H1 (cell line): ENCODE data around the gene PRR5L. TPM values are rescaled to one million over a fixed set of nuclear protein-coding genes. Genes with fewer than 3 reads are reported as not detected.

ENCODE experiments used
- CTCF ChIA-PET: fragments of 300-600 bp; sonication (Branson Sonifier 250); formaldehyde crosslinking; loops from one replicate; lab custom pipeline; 2021; ENCODE audit not compliant: partially characterized antibody; lab: Charles Lee
- POLR2A ChIA-PET: fragments of 300-600 bp; sonication (Branson Sonifier 250); formaldehyde crosslinking; loops from one replicate; lab custom pipeline; 2021; ENCODE audit warnings: inconsistent platforms; ENCODE audit not compliant: partially characterized antibody; lab: Charles Lee
- DNase-seq, 2 experiments: peaks; one replicate each; pipeline versions ENCODE4 v3.0.0 to v3.0.0-alpha.2; 2010 to 2022; ENCODE audit warnings: low spot score in 2 of 2, low read depth in 1 of 2, mixed read lengths in 1 of 2
- FAIRE-seq: peaks from 2 replicates; lab custom pipeline; 2011; peaks lifted over from hg19 to GRCh38; lab: Jason Lieb, UNC
- H2AFZ ChIP-seq: 2 replicates; pipeline ENCODE4 v1.8.1; 2012; ENCODE audit warnings: low read length, inconsistent platforms
- H2AK5ac ChIP-seq: 2 replicates; pipeline ENCODE4 v1.6.1; 2013; ENCODE audit warnings: low read depth, low read length
- H2BK120ac ChIP-seq: replicated peaks from 2 replicates; pipeline ENCODE3; 2013; ENCODE audit warnings: low read depth, low read length, inconsistent platforms
- H2BK12ac ChIP-seq: 2 replicates; pipeline ENCODE4 v1.6.1; 2013; ENCODE audit warnings: low read depth, low read length
- H2BK15ac ChIP-seq: 2 replicates; pipeline ENCODE4 v1.6.1; 2013; ENCODE audit warnings: low read length
- H2BK20ac ChIP-seq: 2 replicates; pipeline ENCODE4 v1.6.1; 2013; ENCODE audit warnings: low read length
- H2BK5ac ChIP-seq: 2 replicates; pipeline ENCODE4 v1.6.1; 2013; ENCODE audit warnings: low read depth, low read length
- H3K14ac ChIP-seq: 2 replicates; pipeline ENCODE4 v1.6.1; 2013; ENCODE audit warnings: inconsistent platforms; ENCODE audit not compliant: insufficient read length
- H3K18ac ChIP-seq: 2 replicates; pipeline ENCODE4 v1.6.1; 2013; ENCODE audit warnings: low read length; ENCODE audit errors: extremely low read depth
- H3K23ac ChIP-seq: 2 replicates; pipeline ENCODE4 v1.6.1; 2013; ENCODE audit warnings: inconsistent platforms; ENCODE audit not compliant: insufficient read length
- H3K23me2 ChIP-seq: 2 replicates; pipeline ENCODE4 v1.6.1; 2013; ENCODE audit warnings: low read depth, low read length
- H3K27ac ChIP-seq: 2 replicates; pipeline ENCODE4 v1.6.1; 2011; ENCODE audit warnings: low read depth, low read length, inconsistent platforms
- H3K27me3 ChIP-seq, 4 experiments: replicated peaks in 1 of 4; 1 replicate in 1 of 4; 2 replicates in 3 of 4; pipeline versions ENCODE4 v1.6.1 to v1.8.1; 2011 to 2013; ENCODE audit warnings: low read length in 3 of 4, mild to moderate bottlenecking in 3 of 4, inconsistent platforms in 2 of 4, mixed read lengths in 2 of 4, moderate library complexity in 1 of 4; ENCODE audit not compliant: control insufficient read depth in 3 of 4, insufficient read depth in 3 of 4; ENCODE audit errors: extremely low read depth in 1 of 4
- H3K36me3 ChIP-seq, 4 experiments: 2 replicates each; pipeline versions ENCODE4 v1.6.1 to v1.8.1; 2011 to 2013; ENCODE audit warnings: mild to moderate bottlenecking in 4 of 4, low read length in 3 of 4, moderate library complexity in 2 of 4, control low read depth in 1 of 4, inconsistent platforms in 1 of 4; ENCODE audit not compliant: insufficient read depth in 4 of 4, control insufficient read depth in 2 of 4
- H3K4ac ChIP-seq: replicated peaks from 2 replicates; pipeline ENCODE3; 2013; ENCODE audit warnings: low read length, low read depth, mixed read lengths, inconsistent platforms; ENCODE audit not compliant: insufficient read length
- H3K4me1 ChIP-seq, 4 experiments: replicated peaks in 1 of 4; 1 replicate in 1 of 4; 2 replicates in 3 of 4; pipeline versions ENCODE4 v1.6.1 to v1.8.1; 2011 to 2013; ENCODE audit warnings: low read length in 3 of 4, inconsistent platforms in 2 of 4, mixed read lengths in 1 of 4; ENCODE audit not compliant: insufficient read depth in 4 of 4, control insufficient read depth in 3 of 4
- H3K4me2 ChIP-seq, 2 experiments: 2 replicates each; pipeline versions ENCODE4 v1.6.1 to v1.8.1; 2011 to 2013; ENCODE audit warnings: low read depth in 2 of 2, low read length in 2 of 2, control low read depth in 1 of 2, inconsistent platforms in 1 of 2, mild to moderate bottlenecking in 1 of 2; ENCODE audit not compliant: insufficient read depth in 1 of 2
- H3K4me3 ChIP-seq, 4 experiments: fragments of 200-600, 300-600 bp in 1 of 4; sonication (generic), shearing (Covaris generic), sonication (Bioruptor Twin) in 1 of 4; 2 replicates each; pipeline versions ENCODE4 v1.5.1 to v1.8.1; 2011 to 2016; ENCODE audit warnings: low read length in 4 of 4, low read depth in 3 of 4, control low read depth in 2 of 4, inconsistent platforms in 2 of 4, mild to moderate bottlenecking in 2 of 4, mixed read lengths in 1 of 4, moderate library complexity in 1 of 4; ENCODE audit not compliant: insufficient read depth in 2 of 4; ENCODE audit errors: extremely low read depth in 1 of 4
- H3K56ac ChIP-seq: replicated peaks from 2 replicates; pipeline ENCODE3; 2013; ENCODE audit warnings: low read depth, mild to moderate bottlenecking, mixed read lengths, low read length, inconsistent platforms; ENCODE audit not compliant: insufficient read length
- H3K79me1 ChIP-seq: 2 replicates; pipeline ENCODE4 v1.6.1; 2013; ENCODE audit warnings: low read depth, low read length, control low read depth
- H3K79me2 ChIP-seq, 2 experiments: 2 replicates each; pipeline versions ENCODE4 v1.6.1 to v1.8.1; 2012 to 2013; ENCODE audit warnings: low read length in 2 of 2, mild to moderate bottlenecking in 2 of 2, inconsistent platforms in 1 of 2; ENCODE audit not compliant: insufficient read depth in 2 of 2, control insufficient read depth in 1 of 2
- H3K9ac ChIP-seq, 4 experiments: replicated peaks in 1 of 4; 1 replicate in 1 of 4; 2 replicates in 3 of 4; pipeline versions ENCODE4 v1.6.1 to v1.8.1; 2011 to 2013; ENCODE audit warnings: low read depth in 3 of 4, low read length in 3 of 4, control low read depth in 2 of 4, mild to moderate bottlenecking in 2 of 4, moderate library complexity in 2 of 4, inconsistent platforms in 1 of 4; ENCODE audit errors: extremely low read depth in 1 of 4
- H3K9me3 ChIP-seq, 2 experiments: 2 replicates each; pipeline versions ENCODE4 v1.6.1 to v1.8.1; 2012 to 2013; ENCODE audit warnings: mild to moderate bottlenecking in 2 of 2, moderate library complexity in 2 of 2, control low read depth in 1 of 2, inconsistent platforms in 1 of 2, low read depth in 1 of 2, low read length in 1 of 2, mixed read lengths in 1 of 2; ENCODE audit not compliant: insufficient read depth in 2 of 2
- H4K20me1 ChIP-seq, 2 experiments: replicated peaks in 1 of 2; 2 replicates each; pipeline versions ENCODE3 to v1.8.1; 2011 to 2013; ENCODE audit warnings: inconsistent platforms in 2 of 2, low read length in 2 of 2, mild to moderate bottlenecking in 1 of 2; ENCODE audit not compliant: insufficient read depth in 2 of 2, control insufficient read depth in 1 of 2
- H4K5ac ChIP-seq: 2 replicates; pipeline ENCODE4 v1.6.1; 2013; ENCODE audit warnings: low read length, low read depth, mixed read lengths, inconsistent platforms; ENCODE audit not compliant: insufficient read length
- H4K8ac ChIP-seq: 2 replicates; pipeline ENCODE4 v1.8.0; 2013; ENCODE audit warnings: mild to moderate bottlenecking, moderate library complexity, low read length, inconsistent platforms; ENCODE audit not compliant: insufficient read depth; ENCODE audit errors: extremely low read depth
- H4K91ac ChIP-seq: replicated peaks from 2 replicates; pipeline ENCODE3; 2013; ENCODE audit warnings: low read length, mixed read lengths, inconsistent platforms; ENCODE audit not compliant: insufficient read length
- HDAC6 ChIP-seq: IDR thresholded peaks from one replicate; pipeline ENCODE4 v1.7.1; 2012; ENCODE audit warnings: low read depth, mild to moderate bottlenecking, inconsistent platforms, low read length, moderate library complexity
- PHF8 ChIP-seq: fragments of 200-600 bp; sonication (generic); conservative IDR thresholded peaks from 2 replicates; pipeline ENCODE4 v1.7.1; 2012; ENCODE audit warnings: low read depth, mild to moderate bottlenecking, inconsistent platforms, low read length, moderate library complexity
- TEAD4 ChIP-seq: IDR thresholded peaks from 2 replicates; pipeline ENCODE4 v1.6.1; 2012; ENCODE audit warnings: low read depth, low read length, inconsistent platforms, mixed read lengths
- WGBS, 2 experiments: shearing (Covaris generic) in 1 of 2; methylation state at CpG; one replicate each; pipeline versions ENCODE4 v1.1.6 to v1.1.7; 2013 to 2015; ENCODE audit warnings: low lambda C conversion rate in 2 of 2, mixed read lengths in 2 of 2, inconsistent platforms in 1 of 2, low coverage in 1 of 2, missing lambda C conversion rate in 1 of 2; ENCODE audit not compliant: insufficient replicate concordance in 2 of 2, insufficient coverage in 1 of 2, insufficient read length in 1 of 2; ENCODE audit errors: extremely low coverage in 1 of 2, missing lambda C conversion rate in 1 of 2; 5-methylcytosine and 5-hydroxymethylcytosine counted together
- polyA plus RNA-seq, 7 experiments: library from polyadenylated mRNA; depleted of rRNA in 3 of 7; stranded (reverse) in 5 of 7; unstranded in 2 of 7; fragments of >200 nt in 5 of 7; fragments of 200-250 nt in 2 of 7; gene quantifications; 1 replicate in 5 of 7; 2 replicates in 1 of 7; 4 replicates in 1 of 7; pipeline versions ENCODE4 v1.2.1 to v1.2.3, GENCODE V29; 2011 to 2013; ENCODE audit warnings: missing spikeins in 2 of 7, mixed read lengths in 2 of 7
- total RNA-seq: library from RNA; stranded (reverse); fragmentation: NEBNext Ultra II Directional; extraction: Animal tissue kit (Norgen Biotek cat#: 25700); gene quantifications from 2 replicates; pipeline ENCODE4 v1.2.1, GENCODE V29; 2021

Gene PRR5L
- total and polyA plus RNA-seq, 2 of the 8 experiments (the other 6 are each of a cell fraction or from before 2014, with no cell fraction given): 6.6 to 10.1 TPM

- CTCF ChIA-PET: interaction anchor here (1.1 to 8.8 kb wide), 5 partner anchors 11 to 192 kb away, joined by 3 to 92 read pairs (median 59); partner anchors contain the start of gene COMMD9
- no peak overlapping the region for H4K91ac ChIP-seq
- H2BK5ac ChIP-seq: no peak overlapping the region
- H2AK5ac ChIP-seq: no peak overlapping the region; the same call in 1 of the 2 replicates
- no peak overlapping the region for H2BK12ac ChIP-seq
- WGBS, 2 experiments: 90% methylated on average over 4 of the region's 4 CpGs; no CpG with 5 or more reads in 1 of the 2 experiments
- H3K27ac ChIP-seq: no peak overlapping the region
- no peak overlapping the region for H3K14ac ChIP-seq
- TF ChIP-seq TEAD4 (no peak), PHF8 (no peak), HDAC6 (no peak)
- TF ChIP-seq, all 59 proteins: peak for 0
- DNase-seq (no peak), FAIRE-seq (no peak)
- Histone ChIP-seq H3K4me3 (no peak overlapping the region), H3K79me1 (no peaks in the 10 kb centered on the region), H3K9ac (no peak overlapping the region), H3K27me3 (no peaks in the 10 kb centered on the region), H3K56ac (no peak overlapping the region), H2BK120ac (no peak overlapping the region), H3K9me3 (no peaks in the 10 kb centered on the region), H3K79me2 (no peaks in the 10 kb centered on the region), H3K18ac (no peak overlapping the region), H3K23ac (no peak overlapping the region), H3K23me2 (no peaks in the 10 kb centered on the region), H3K4ac (no peak overlapping the region), H4K8ac (no peak overlapping the region), H3K4me2 (no peak overlapping the region), H3K36me3 (0 out of 8 replicates have a peak, but pooled peaks cover 0 to 2% (median 0%) of the 10 kb centered on the region in 4 experiments), H3K4me1 (peaks cover 0 to 4% (median 1%) of the 10 kb centered on the region in 4 experiments; a peak in 2 of 7 replicates), H2BK20ac (no peak overlapping the region), H4K5ac (no peak overlapping the region), H2BK15ac (no peak overlapping the region), H4K20me1 (no peaks in the 10 kb centered on the region), H2AFZ (no peak overlapping the region)
- POLR2A ChIA-PET: no interaction called here
Observed at GRCh38 chr11:36465449-36466163, 169.5 kb downstream of the PRR5L start.
